ENCODE results near the gene ALDOA.
"Not testable (repeated sequence)": the region's sequence is repeated elsewhere in the genome, so short reads cannot be mapped to it uniquely, and the experiment has no call there.

ALDOA gene

GRCh38 chr16:30065102-30065942 lies at the start of gene ALDOA:
ALDOA (plus strand) TSS chr16:30065760; CDS start chr16:30066898, 1,138 bp downstream.
- H3K4me3 ChIP-seq (ENCODE audit: control insufficient read depth, low read depth, low read length) = peak within 1 kb of the TSS; percentile 97
- TF ChIP-seq CTCF (conservative IDR thresholded peaks at IDR 0.05; ENCODE audit: control insufficient read depth, insufficient read depth, low read depth, low read length) = no peak
- DNase-seq (ENCODE audit: low read depth) = peak; percentile 98

GRCh38 chr16:30016555-30017276 lies 48.8 kb upstream of the ALDOA start:
- H3K4me3 ChIP-seq (ENCODE audit: control insufficient read depth, low read depth, low read length) = no peak overlapping the region
- no peak for DNase-seq (ENCODE audit: low read depth)
- no peak for TF ChIP-seq CTCF (conservative IDR thresholded peaks at IDR 0.05; ENCODE audit: control insufficient read depth, insufficient read depth, low read depth, low read length)

DNA sequence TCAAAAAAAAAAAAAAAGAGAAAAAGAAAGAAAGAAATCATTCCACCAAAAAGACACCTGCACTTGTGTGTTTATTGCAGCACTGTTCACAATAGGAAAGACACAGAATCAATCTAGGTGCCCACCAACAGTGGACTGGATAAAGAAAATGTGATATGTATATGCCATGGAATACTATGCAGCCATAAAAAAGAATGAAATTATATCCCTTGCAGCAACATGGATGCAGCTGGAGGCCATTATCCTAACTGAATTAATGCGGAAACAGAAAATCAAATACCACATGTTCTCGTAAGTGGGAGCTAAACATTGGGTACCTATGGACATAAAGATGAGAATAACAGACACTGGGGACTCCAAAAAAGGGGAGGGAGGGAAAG lies 48.3 kb upstream of the ALDOA start:
- DNase-seq (ENCODE audit: low read depth) = no peak
- no peak overlapping the region for H3K4me3 ChIP-seq (ENCODE audit: control insufficient read depth, low read depth, low read length)
- no peak for TF ChIP-seq CTCF (conservative IDR thresholded peaks at IDR 0.05; ENCODE audit: control insufficient read depth, insufficient read depth, low read depth, low read length)

DNA sequence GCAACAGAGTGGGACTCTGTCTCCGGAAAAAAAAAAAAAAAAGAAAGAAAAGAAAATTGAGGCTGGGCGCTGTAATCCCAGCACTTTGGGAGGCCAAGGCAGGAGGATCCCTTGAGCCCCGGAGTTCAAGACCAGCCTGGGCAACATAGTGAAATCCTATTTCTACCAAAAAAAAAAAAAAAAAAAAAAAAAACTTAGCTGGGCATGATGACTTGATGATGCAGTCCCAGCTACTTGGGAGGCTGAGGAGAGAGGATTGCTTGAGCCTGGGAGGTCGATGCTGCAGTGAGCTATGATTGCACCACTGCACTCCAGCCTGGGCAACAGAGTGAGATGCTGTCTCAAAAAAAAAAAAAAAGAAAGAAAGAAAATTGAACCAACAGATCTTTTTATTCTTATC lies 47.6 kb upstream of the ALDOA start:
- H3K4me3 ChIP-seq (ENCODE audit: control insufficient read depth, low read depth, low read length); DNase-seq (ENCODE audit: low read depth): not testable (repeated sequence)

DNA sequence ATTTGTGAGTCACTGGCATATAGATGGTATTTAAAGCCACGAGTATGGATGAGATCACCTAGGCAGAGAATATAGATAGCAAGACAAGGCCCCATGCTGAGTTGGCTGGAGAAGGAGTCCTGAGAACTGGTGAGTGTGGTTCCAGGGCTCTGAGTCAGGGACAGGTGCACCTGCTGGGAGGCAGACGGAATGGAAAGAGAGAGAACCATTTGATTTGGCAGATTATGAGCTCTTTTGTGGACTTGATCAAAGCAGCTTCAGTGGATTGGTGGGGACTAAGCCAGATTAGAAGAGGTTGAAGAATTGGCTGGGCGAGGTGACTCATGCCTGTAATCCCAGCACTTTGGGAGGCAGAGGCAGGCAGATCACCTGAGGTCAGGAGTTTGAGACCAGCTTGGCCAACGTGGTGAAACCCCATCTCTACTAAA lies 46.8 kb upstream of the ALDOA start:
- no peak for DNase-seq (ENCODE audit: low read depth)
- no peak for TF ChIP-seq CTCF (conservative IDR thresholded peaks at IDR 0.05; ENCODE audit: control insufficient read depth, insufficient read depth, low read depth, low read length)
- H3K4me3 ChIP-seq (ENCODE audit: control insufficient read depth, low read depth, low read length) = no peak overlapping the region

DNA sequence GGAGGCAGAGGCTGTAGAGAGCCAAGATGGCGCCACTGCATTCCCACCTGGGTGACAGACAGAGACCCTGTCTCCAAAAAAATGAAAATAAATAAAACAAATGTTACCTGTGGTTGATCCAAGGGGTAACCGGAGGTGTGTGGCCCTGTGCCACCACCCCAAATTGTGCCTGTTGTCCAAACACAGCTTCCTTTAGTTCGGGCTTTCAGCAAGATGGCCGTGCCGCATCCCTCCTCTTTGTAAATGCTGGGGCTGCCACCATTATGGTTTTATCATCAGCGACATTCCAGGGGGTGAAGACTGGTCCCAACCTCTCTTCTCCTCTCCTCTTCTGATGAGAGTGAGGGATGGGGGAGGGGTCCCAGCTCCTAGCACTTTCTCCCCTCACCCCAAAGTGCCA lies 42.7 kb upstream of the ALDOA start, which contains the start of gene C16orf92:
Gene C16orf92, plus strand, starts transcription at position 312 of the 400 bp plus-strand sequence. CDS start 143 bp downstream, outside the sequence.
- H3K4me3 ChIP-seq (ENCODE audit: control insufficient read depth, low read depth, low read length) = no peak within 1 kb of the TSS
- no peak for TF ChIP-seq CTCF (conservative IDR thresholded peaks at IDR 0.05; ENCODE audit: control insufficient read depth, insufficient read depth, low read depth, low read length)
- no peak for DNase-seq (ENCODE audit: low read depth)

- DNase-seq (ENCODE audit: low read depth) = no peak
- H3K4me3 ChIP-seq (ENCODE audit: control insufficient read depth, low read depth, low read length) = no peak overlapping the region
- no peak for TF ChIP-seq CTCF (conservative IDR thresholded peaks at IDR 0.05; ENCODE audit: control insufficient read depth, insufficient read depth, low read depth, low read length)
Observed at GRCh38 chr16:30023586-30023985, 42.0 kb upstream of the ALDOA start.
